Choroid plexus epithelial cell (primary cell): Measurements from ENCODE around the gene OPCML.

Source experiments
- DNase-seq: peaks from one replicate; pipeline ENCODE4 v3.0.0-alpha.2; 2010; ENCODE audit warnings: low read depth
- H3K4me3 ChIP-seq: 2 replicates; pipeline ENCODE4 v1.5.1; 2011; ENCODE audit warnings: low read depth, mild to moderate bottlenecking, control low read depth, low read length, moderate library complexity
- CTCF ChIP-seq: conservative IDR thresholded peaks from 2 replicates; pipeline ENCODE4 v1.5.1; 2011; ENCODE audit warnings: low read depth, mild to moderate bottlenecking, control low read depth, inconsistent platforms, low read length, moderate library complexity

Gene OPCML

GRCh38 chr11:132620423-132620822 lies 911.9 kb downstream of the OPCML start:
- TF ChIP-seq CTCF = no peak
- DNase-seq = no peak

GRCh38 chr11:132610791-132611190 lies 921.5 kb downstream of the OPCML start:
- no peak for DNase-seq
- H3K4me3 ChIP-seq = no peak overlapping the region
- no peak for TF ChIP-seq CTCF

More at GRCh38 chr11:132620423-132620822, 911.9 kb downstream of the OPCML start:
- no peak overlapping the region for H3K4me3 ChIP-seq

- no peak for TF ChIP-seq CTCF
These were observed 922.1 kb downstream of the OPCML start for GRCh38 chr11:132610216-132610615.

GRCh38 chr11:132607575-132607974 lies 924.7 kb downstream of the OPCML start:
- no peak overlapping the region for H3K4me3 ChIP-seq
- no peak for TF ChIP-seq CTCF
- DNase-seq = no peak

More at GRCh38 chr11:132610216-132610615, 922.1 kb downstream of the OPCML start:
- no peak overlapping the region for H3K4me3 ChIP-seq
- peak; percentile 49 for DNase-seq

DNA sequence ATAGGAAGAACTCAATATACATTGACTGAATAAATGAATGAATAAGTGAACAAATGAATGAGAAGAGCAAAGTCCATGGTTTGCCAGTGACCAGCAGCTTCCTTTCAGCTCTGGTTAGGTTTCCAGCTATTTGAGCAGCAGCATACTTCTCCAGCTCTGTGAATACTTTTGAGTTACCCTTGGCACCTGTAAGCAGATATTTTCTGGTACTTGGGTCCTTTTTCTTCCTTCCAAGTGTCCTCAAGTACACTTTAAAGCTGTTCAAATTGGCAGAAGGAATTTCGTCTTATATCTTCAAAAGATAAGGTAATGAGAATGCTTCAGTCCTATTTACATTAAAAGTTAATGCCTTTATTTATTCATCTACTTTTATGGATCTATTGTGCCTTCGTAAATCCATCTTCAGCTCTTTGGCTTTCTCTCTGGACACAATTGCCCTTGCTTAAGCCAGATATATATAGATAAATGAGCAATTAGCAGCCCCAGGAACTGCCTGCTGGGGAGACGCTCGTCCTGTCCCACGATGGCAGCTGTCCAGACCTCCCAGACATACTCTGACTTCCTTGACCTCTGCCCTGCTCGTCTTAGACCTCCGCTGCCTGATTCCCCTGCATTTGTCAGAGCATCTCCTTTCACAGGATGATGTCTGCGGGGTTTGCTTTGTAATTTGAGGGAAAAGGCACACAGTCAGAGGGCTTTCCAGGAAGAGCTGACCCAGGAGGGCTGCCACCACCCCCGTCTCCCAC lies 926.3 kb downstream of the OPCML start:
- peak; percentile 14 for DNase-seq
- TF ChIP-seq CTCF = no peak
- no peak overlapping the region for H3K4me3 ChIP-seq

DNA sequence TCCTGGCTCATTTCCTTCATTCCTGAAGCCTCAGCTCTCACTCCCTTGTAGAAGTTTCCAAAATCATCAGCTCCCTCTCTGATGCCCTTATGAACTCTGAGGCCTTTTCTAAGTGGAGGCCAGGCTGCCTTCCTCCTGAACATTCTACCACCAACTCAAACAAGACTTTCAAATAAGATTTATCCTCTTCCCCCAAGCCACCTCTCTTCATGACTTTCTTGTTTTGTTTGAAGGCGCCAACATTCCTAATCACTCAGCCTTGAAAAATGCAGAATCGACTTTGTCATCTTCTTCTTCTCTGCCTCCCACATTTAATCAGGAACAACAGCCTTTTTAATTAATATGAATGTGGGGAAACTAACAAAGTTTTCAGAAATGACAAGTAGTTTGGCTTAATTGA lies 927.9 kb downstream of the OPCML start:
- peak; percentile 52 for DNase-seq
- H3K4me3 ChIP-seq = no peak overlapping the region
- TF ChIP-seq CTCF = no peak

GRCh38 chr11:132601875-132602274 lies 930.4 kb downstream of the OPCML start:
- H3K4me3 ChIP-seq = no peak overlapping the region
- no peak for TF ChIP-seq CTCF
- DNase-seq = no peak
